SK-N-MC (cell line): ENCODE data around the gene FER.

ENCODE experiments used
- DNase-seq: peaks from one replicate; pipeline ENCODE4 v3.0.0-alpha.2; 2011; ENCODE audit warnings: low read depth, low spot score
- H3K27ac ChIP-seq: fragments of 200-600 bp; sonication (generic); 2 replicates; pipeline ENCODE4 v1.5.1; 2016; ENCODE audit warnings: mixed run types
- H3K36me3 ChIP-seq: fragments of 200-600 bp; sonication (generic); 2 replicates; pipeline ENCODE4 v1.6.1; 2017; ENCODE audit warnings: antibody characterized with exemption, low read length, mixed read lengths; ENCODE audit not compliant: insufficient read depth
- H3K4me3 ChIP-seq: fragments of 200-600 bp; sonication (generic); 2 replicates; pipeline ENCODE4 v1.5.1; 2016
- H3K9ac ChIP-seq: fragments of 200-600 bp; sonication (generic); 2 replicates; pipeline ENCODE4 v1.8.0; 2017; ENCODE audit warnings: mixed run types, mixed read lengths; ENCODE audit not compliant: insufficient read length
- H3K9me3 ChIP-seq: fragments of 200-600 bp; sonication (generic); 2 replicates; pipeline ENCODE4 v1.6.1; 2017; ENCODE audit warnings: low read depth, mild to moderate bottlenecking, antibody characterized with exemption, low read length, moderate library complexity, mixed read lengths
- EZH2 ChIP-seq: fragments of 200-600 bp; sonication (generic); IDR thresholded peaks from one replicate; pipeline ENCODE4 v1.6.1; 2017; ENCODE audit warnings: antibody characterized with exemption
- FOXP2 ChIP-seq: optimal IDR thresholded peaks from 2 replicates; pipeline ENCODE3; 2011; ENCODE audit warnings: mild to moderate bottlenecking, moderate library complexity; ENCODE audit not compliant: insufficient read depth; ENCODE audit errors: extremely low read length, control extremely low read depth
- POLR2AphosphoS5 ChIP-seq: IDR thresholded peaks from 2 replicates; pipeline ENCODE4 v1.6.1; 2012; ENCODE audit warnings: mild to moderate bottlenecking, low read depth, low read length, borderline replicate concordance

FER gene

DNA sequence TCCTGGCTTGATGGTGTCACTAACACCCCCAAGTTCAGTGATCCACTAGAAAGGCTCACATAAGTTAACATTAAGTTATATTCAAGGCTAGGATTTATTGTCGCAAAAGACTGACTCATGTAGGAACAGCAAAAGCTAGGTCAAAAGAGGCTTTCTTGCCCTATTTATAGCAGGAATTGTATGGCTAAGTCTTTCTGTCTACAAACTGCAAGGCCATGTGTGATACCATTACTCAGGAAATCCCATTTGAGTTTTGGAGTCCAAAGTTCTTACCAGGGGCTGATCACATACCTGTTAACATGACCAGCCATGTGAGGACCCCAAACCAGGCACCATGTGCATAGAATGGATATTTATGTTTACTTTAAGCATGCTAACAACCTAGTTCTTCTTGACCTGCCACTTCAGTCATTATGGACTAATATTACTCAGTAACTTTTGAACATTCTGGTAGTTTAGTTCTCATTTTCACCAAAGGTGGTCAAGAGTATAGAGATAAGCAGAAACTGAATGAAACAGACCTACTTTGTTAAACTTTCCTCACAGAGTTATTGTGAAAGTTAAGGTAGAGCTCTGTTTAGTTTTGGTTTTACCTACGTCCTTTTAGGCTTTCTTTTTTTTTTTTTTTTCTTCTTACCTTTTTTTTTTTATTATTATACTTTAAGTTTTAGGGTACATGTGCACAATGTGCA, 281.1 kb downstream of the FER start:
- H3K9me3 ChIP-seq, result no peaks in the 10 kb centered on the region

GRCh38 chr5:109029847-109030246, 282.1 kb downstream of the FER start:
- Histone ChIP-seq H3K27ac (no peak overlapping the region), H3K9me3 (no peaks in the 10 kb centered on the region), H3K4me3 (no peak overlapping the region), H3K36me3 (no peaks in the 10 kb centered on the region), H3K9ac (no peak overlapping the region)
- no peak for TF ChIP-seq FOXP2
- TF ChIP-seq POLR2AphosphoS5, result no peak
- no peak for TF ChIP-seq EZH2
- DNase-seq, result no peak

More for the DNA sequence above, 281.1 kb downstream of the FER start:
- TF ChIP-seq POLR2AphosphoS5 (no peak), EZH2 (no peak), FOXP2 (no peak)
- no peak overlapping the region for H3K4me3 ChIP-seq
- H3K27ac ChIP-seq, result no peak overlapping the region
- DNase-seq, result no peak
- no peak overlapping the region for H3K9ac ChIP-seq
- no peaks in the 10 kb centered on the region for H3K36me3 ChIP-seq

DNA sequence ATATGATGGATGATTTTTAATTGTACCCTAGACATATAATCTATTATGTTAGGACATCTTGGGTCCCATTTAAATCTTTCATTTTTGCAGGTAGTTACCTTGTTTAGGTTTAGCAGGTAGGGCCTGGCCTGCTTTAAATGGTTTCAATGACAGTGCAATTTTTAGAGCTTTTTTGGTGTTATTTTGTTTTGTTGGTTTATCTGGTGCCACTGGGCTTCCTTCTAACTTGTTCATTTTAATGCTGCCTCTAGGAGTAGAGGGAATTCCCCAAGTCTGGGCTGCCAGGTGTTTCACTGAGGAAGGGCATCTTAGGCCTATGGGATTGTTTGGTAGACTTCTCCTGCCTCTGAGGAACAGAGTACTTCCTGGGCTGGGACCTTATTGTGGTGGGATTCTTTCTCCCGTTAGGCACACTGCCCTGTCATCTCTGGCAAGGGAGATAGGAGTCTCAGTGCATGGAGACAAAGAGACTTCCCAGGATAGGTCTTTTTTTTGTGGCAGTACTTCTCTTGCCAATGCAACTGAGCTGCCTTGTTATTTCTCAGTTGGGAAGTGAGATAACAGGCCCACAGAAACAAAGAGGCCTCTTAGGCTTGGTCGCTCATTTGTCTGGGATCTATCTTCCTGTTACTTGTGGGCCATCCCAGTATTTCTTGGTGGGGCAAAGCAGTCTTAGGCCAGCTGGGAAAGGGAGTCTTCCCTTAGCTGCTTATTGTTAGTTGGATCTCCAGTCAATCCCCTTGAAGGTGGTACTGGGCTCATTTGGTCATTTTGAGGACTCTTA, 282.9 kb downstream of the FER start:
- Histone ChIP-seq H3K9ac (no peak overlapping the region), H3K4me3 (no peak overlapping the region), H3K36me3 (no peaks in the 10 kb centered on the region), H3K27ac (no peak overlapping the region), H3K9me3 (no peaks in the 10 kb centered on the region)
- TF ChIP-seq POLR2AphosphoS5 (no peak), EZH2 (no peak), FOXP2 (no peak)
- no peak for DNase-seq

GRCh38 chr5:109034306-109034705, 286.6 kb downstream of the FER start:
- H3K27ac ChIP-seq, result no peak overlapping the region
- no peaks in the 10 kb centered on the region for H3K36me3 ChIP-seq
- no peak for DNase-seq
- H3K9me3 ChIP-seq, result no peaks in the 10 kb centered on the region
- no peak for TF ChIP-seq EZH2
- no peak for TF ChIP-seq FOXP2
- TF ChIP-seq POLR2AphosphoS5, result no peak
- H3K9ac ChIP-seq, result no peak overlapping the region
- no peak overlapping the region for H3K4me3 ChIP-seq

- Histone ChIP-seq H3K4me3 (no peak overlapping the region), H3K36me3 (no peaks in the 10 kb centered on the region), H3K9ac (no peak overlapping the region), H3K9me3 (no peaks in the 10 kb centered on the region), H3K27ac (no peak overlapping the region)
- TF ChIP-seq POLR2AphosphoS5 (no peak), EZH2 (no peak), FOXP2 (no peak)
- no peak for DNase-seq
These were observed 287.7 kb downstream of the FER start for GRCh38 chr5:109035436-109035835.

DNA sequence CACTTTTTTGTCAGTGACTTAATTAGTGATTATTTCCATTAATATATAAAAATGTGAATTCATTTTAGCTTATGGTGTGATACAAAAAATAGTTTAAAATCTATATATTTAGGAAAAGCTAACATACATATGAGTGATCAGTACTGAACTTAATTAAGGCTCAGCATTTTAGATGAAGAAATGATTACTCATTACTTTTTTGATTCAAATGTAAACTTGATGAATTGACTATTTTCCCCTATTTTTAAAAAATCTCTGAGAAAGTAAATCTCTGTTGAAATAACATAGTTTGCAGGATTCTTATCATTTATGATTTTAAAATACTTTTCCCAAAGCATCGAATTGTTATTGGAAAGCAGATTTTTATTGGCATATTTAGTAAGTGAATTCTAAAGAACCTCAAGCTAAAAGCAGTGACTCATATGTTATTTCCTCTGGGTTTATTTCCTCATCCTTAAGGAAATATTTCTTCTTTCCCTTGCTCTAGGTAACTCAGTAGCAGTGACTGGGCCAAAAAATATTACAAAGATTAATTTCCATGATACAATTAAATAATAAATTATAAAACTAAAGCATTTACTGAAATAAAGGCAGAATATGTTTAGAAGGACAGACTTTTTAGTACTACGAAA, 290.6 kb downstream of the FER start:
- TF ChIP-seq POLR2AphosphoS5, result no peak
- TF ChIP-seq FOXP2, result no peak
- no peak for TF ChIP-seq EZH2
- H3K9me3 ChIP-seq, result no peaks in the 10 kb centered on the region
- no peak for DNase-seq
- H3K27ac ChIP-seq, result no peak overlapping the region
- H3K36me3 ChIP-seq, result no peaks in the 10 kb centered on the region
- no peak overlapping the region for H3K9ac ChIP-seq
- no peak overlapping the region for H3K4me3 ChIP-seq

DNA sequence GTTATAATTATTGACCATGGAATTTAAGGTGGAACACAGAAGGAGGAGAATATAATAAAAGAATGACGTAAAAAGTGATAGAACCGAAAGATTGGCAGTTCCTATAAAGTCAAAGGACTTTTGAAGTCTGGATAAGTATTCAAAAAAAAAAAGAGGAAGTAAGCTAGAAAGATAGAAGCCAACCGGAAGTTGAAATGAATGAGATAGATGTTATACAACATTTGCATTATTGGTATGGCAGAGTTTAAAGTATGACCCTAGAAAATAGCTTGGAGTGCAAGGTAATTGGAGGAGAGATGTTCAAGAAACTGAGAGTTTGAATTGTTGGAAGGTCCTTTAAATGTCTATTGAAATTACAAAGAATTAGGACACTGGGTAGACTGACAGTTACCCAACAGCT, 293.6 kb downstream of the FER start:
- no peak overlapping the region for H3K4me3 ChIP-seq
- H3K9ac ChIP-seq, result no peak overlapping the region
- TF ChIP-seq FOXP2 (no peak), POLR2AphosphoS5 (no peak), EZH2 (no peak)
- H3K27ac ChIP-seq, result no peak overlapping the region
- no peaks in the 10 kb centered on the region for H3K36me3 ChIP-seq
- DNase-seq, result no peak
- H3K9me3 ChIP-seq, result no peaks in the 10 kb centered on the region

DNA sequence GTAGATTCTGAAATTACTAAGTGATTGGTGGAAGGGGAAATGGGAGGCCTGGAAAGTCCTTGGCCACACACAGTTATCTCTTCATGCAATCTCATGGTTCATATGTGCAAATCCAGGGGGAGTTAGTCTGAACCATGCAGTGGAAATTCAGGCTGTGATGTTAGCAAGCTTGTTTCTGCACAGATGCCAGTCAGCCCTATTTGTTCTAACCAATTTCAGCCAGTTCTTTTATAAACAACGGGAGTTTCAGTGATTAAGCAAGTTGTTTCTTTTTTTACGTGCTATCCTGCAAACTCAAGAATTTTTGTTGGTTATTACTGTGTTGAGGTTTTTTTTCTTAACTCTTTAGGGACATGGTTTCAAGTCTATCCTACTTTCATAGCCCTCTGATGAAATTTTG, 298.0 kb downstream of the FER start:
- Histone ChIP-seq H3K9me3 (no peaks in the 10 kb centered on the region), H3K4me3 (no peak overlapping the region), H3K36me3 (no peaks in the 10 kb centered on the region), H3K27ac (no peak overlapping the region), H3K9ac (no peak overlapping the region)
- TF ChIP-seq POLR2AphosphoS5, result no peak
- TF ChIP-seq EZH2, result no peak
- no peak for TF ChIP-seq FOXP2
- DNase-seq, result no peak
